DMS79 treated with DMSO at 0.1 percent for 48 hours (cell line): ENCODE results near the gene TMED10.
A peak's percentile ranks its signal among the peaks of the same experiment; 100 is the strongest.
"Not testable (repeated sequence)": the region's sequence is repeated elsewhere in the genome, so short reads cannot be mapped to it uniquely, and the experiment has no call there.

Experiments
- DNase-seq: peaks from one replicate; lab custom pipeline; 2025; lab: John Stamatoyannopoulos, UW

Gene TMED10

GRCh38 chr14:75158843-75159614 is 17.4 kb downstream of the TMED10 start:
- DNase-seq: no peak

GRCh38 chr14:75156901-75157300 is 19.5 kb downstream of the TMED10 start:
- no peak for DNase-seq

GRCh38 chr14:75156111-75156510 is 20.3 kb downstream of the TMED10 start:
- no peak for DNase-seq

- DNase-seq: no peak
These were observed 21.2 kb downstream of the TMED10 start for GRCh38 chr14:75155169-75155568.

- DNase-seq: no peak
These were observed 23.1 kb downstream of the TMED10 start for GRCh38 chr14:75153295-75153694.

GRCh38 chr14:75151851-75152250 is 24.6 kb downstream of the TMED10 start:
- no peak for DNase-seq

- DNase-seq: not testable (repeated sequence)
These were observed 25.8 kb downstream of the TMED10 start for GRCh38 chr14:75150637-75151036.

- no peak for DNase-seq
These were observed 26.3 kb downstream of the TMED10 start for GRCh38 chr14:75150150-75150549.

- no peak for DNase-seq
These were observed 28.9 kb downstream of the TMED10 start for GRCh38 chr14:75147423-75148071.

GRCh38 chr14:75144944-75145343 is 31.5 kb downstream of the TMED10 start:
- DNase-seq: no peak

GRCh38 chr14:75143761-75144527 is 32.5 kb downstream of the TMED10 start:
- no peak for DNase-seq

- peak; percentile 40 for DNase-seq
These were observed 33.9 kb downstream of the TMED10 start for GRCh38 chr14:75142494-75142893.

- no peak for DNase-seq
These were observed 34.4 kb downstream of the TMED10 start for GRCh38 chr14:75141967-75142366.

GRCh38 chr14:75141062-75141461 is 35.4 kb downstream of the TMED10 start:
- DNase-seq: no peak

- DNase-seq: no peak
These were observed 35.8 kb downstream of the TMED10 start for GRCh38 chr14:75140620-75141019.

GRCh38 chr14:75139185-75139584 is 37.2 kb downstream of the TMED10 start:
- no peak for DNase-seq

GRCh38 chr14:75138492-75138891 is 37.9 kb downstream of the TMED10 start:
- DNase-seq: no peak

GRCh38 chr14:75134644-75135043 is 41.8 kb downstream of the TMED10 start:
- DNase-seq: no peak

- no peak for DNase-seq
These were observed 42.8 kb downstream of the TMED10 start for GRCh38 chr14:75133597-75133996.

GRCh38 chr14:75132382-75133086 is 43.9 kb downstream of the TMED10 start:
- DNase-seq: peak; percentile 80

GRCh38 chr14:75128596-75128990 is 47.8 kb downstream of the TMED10 start:
- peak; percentile 72 for DNase-seq

- no peak for DNase-seq
These were observed 48.4 kb downstream of the TMED10 start for GRCh38 chr14:75127903-75128595.
